Activated B cell treated with CpG ODN at 0.5 μM for 24 hours (primary cell): ENCODE results near the gene COPZ2. TPM values are rescaled to one million over a fixed set of nuclear protein-coding genes. Genes with fewer than 3 reads are reported as not detected.

Source experiments
- ATAC-seq: fragments of 200-7000 bp; cut with Tn5 transposase; one replicate; pipeline ENCODE4 v1.10.0; 2021; ENCODE audit warnings: low read depth, mild to moderate bottlenecking, moderate library complexity
- CTCF ChIA-PET: fragments of 350-600 bp; sonication (Branson Sonifier 250); formaldehyde crosslinking; loops from one replicate; lab custom pipeline; 2021; ENCODE audit warnings: antibody characterized with exemption; lab: Charles Lee
- POLR2A ChIA-PET: fragments of 350-600 bp; sonication (Branson Sonifier 250); formaldehyde crosslinking; loops from one replicate; lab custom pipeline; 2021; ENCODE audit warnings: antibody characterized with exemption; lab: Charles Lee
- DNase-seq: peaks from one replicate; pipeline ENCODE4 v3.0.0; 2022
- H3K27ac Mint-ChIP-seq: one replicate; pipeline ENCODE4 v1.8.0; 2020; ENCODE audit warnings: mixed read lengths
- H3K27me3 Mint-ChIP-seq: one replicate; pipeline ENCODE4 v1.8.0; 2021; ENCODE audit warnings: mixed read lengths
- H3K36me3 Mint-ChIP-seq: one replicate; pipeline ENCODE4 v1.8.0; 2021; ENCODE audit warnings: low read depth, mixed read lengths
- H3K4me1 Mint-ChIP-seq: one replicate; pipeline ENCODE4 v1.8.0; 2021; ENCODE audit warnings: mixed read lengths
- H3K4me3 Mint-ChIP-seq: one replicate; pipeline ENCODE4 v1.8.0; 2020; ENCODE audit warnings: mild to moderate bottlenecking, mixed read lengths
- H3K9me3 Mint-ChIP-seq: one replicate; pipeline ENCODE4 v1.8.0; 2020; ENCODE audit warnings: mixed read lengths
- CTCF ChIP-seq: fragments of 200-600 bp; IDR thresholded peaks from one replicate; pipeline ENCODE4 v1.8.0; 2022; ENCODE audit warnings: antibody characterized with exemption, mild to moderate bottlenecking
- intact Hi-C: fragments of 100-400 bp; cut with micrococcal nuclease; formaldehyde crosslinking; loops from one replicate; pipeline ENCODE4 v1.15.1; 2024
- total RNA-seq: library from RNA; stranded (reverse); gene quantifications from 2 replicates; pipeline ENCODE4 v1.2.3, GENCODE V29; 2022

COPZ2 gene
- total RNA-seq, 1 donor from 2014 or later, result 3.3 TPM

DNA sequence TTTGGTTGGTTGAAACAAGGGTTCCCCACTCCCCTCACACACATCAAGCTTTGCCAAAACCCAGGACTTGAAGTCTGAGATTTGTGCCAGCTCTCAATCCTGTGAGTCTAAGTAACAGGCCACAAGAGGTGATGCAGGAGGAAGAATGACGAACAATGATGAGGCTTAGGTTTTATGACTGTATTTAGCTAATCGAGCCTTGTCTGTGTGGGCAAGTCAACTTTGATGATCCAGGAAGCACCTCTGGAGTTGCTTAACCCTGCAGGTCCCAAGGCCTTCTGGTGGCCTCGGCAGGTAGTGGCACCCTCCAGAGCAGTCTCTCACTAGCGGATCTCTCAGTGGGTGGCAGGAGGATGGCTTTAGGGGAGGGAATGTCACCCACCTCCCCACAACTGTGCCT is 38.0 kb downstream of the COPZ2 start:
- intact Hi-C loops, result no loop called here
- TF ChIP-seq CTCF, result no peak
- Mint-ChIP-seq H3K9me3 (no peaks in the 10 kb centered on the region), H3K36me3 (no peaks in the 10 kb centered on the region), H3K4me3 (no peak overlapping the region), H3K4me1 (peaks cover 4% of the 10 kb centered on the region), H3K27ac (no peak overlapping the region), H3K27me3 (no peaks in the 10 kb centered on the region)
- CTCF ChIA-PET, result interaction anchor here (0.6 to 1.0 kb wide), 2 partner anchors 21 to 27 kb away, joined by 3 read pairs; no protein-coding TSS in a partner anchor
- DNase-seq (no peak), ATAC-seq (no peak)
- POLR2A ChIA-PET, result no interaction called here

GRCh38 chr17:47998044-47998443 is 39.6 kb downstream of the COPZ2 start:
- Mint-ChIP-seq H3K27me3 (peaks cover 2% of the 10 kb centered on the region), H3K4me1 (peaks cover 4% of the 10 kb centered on the region), H3K4me3 (no peak overlapping the region), H3K36me3 (no peaks in the 10 kb centered on the region), H3K27ac (no peak overlapping the region), H3K9me3 (no peaks in the 10 kb centered on the region)
- no peak for TF ChIP-seq CTCF
- ChIA-PET CTCF (no interaction called here), POLR2A (no interaction called here)
- no peak for DNase-seq
- ATAC-seq, result no peak
- intact Hi-C loops, result no loop called here

DNA sequence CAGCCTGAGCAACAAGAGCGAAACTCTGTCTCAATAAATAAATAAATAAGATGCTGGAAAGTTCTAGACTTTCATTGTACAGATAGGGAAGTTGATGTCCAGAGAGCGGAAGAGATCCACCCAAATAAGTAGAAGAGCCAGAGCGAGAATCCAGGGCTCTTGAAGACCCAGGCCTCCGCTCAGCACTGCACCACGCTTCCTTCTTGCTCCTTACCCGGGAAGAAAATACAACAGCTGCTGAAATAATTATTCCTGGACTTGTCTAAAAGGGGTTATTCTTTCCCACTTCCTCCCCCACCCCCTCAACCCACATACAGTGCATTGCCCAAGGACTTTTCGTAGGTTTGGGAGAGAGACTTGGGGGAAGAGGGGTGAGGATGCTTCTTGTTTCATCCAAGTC is 40.0 kb downstream of the COPZ2 start:
- ChIA-PET CTCF (no interaction called here), POLR2A (no interaction called here)
- intact Hi-C loops, result no loop called here
- H3K9me3 Mint-ChIP-seq, result no peaks in the 10 kb centered on the region
- no peaks in the 10 kb centered on the region for H3K4me1 Mint-ChIP-seq
- H3K27ac Mint-ChIP-seq, result no peak overlapping the region
- H3K4me3 Mint-ChIP-seq, result no peak overlapping the region
- H3K36me3 Mint-ChIP-seq, result no peaks in the 10 kb centered on the region
- DNase-seq (no peak), ATAC-seq (no peak)
- H3K27me3 Mint-ChIP-seq, result peaks cover 2% of the 10 kb centered on the region
- no peak for TF ChIP-seq CTCF

GRCh38 chr17:47996201-47996600 is 41.4 kb downstream of the COPZ2 start:
- DNase-seq, result no peak
- no peaks in the 10 kb centered on the region for H3K9me3 Mint-ChIP-seq
- no peaks in the 10 kb centered on the region for H3K36me3 Mint-ChIP-seq
- TF ChIP-seq CTCF, result no peak
- H3K27ac Mint-ChIP-seq, result no peak overlapping the region
- H3K27me3 Mint-ChIP-seq, result peaks cover 2% of the 10 kb centered on the region
- POLR2A ChIA-PET, result no interaction called here
- H3K4me3 Mint-ChIP-seq, result no peak overlapping the region
- CTCF ChIA-PET, result no interaction called here
- no peak for ATAC-seq
- intact Hi-C loops, result no loop called here
- H3K4me1 Mint-ChIP-seq, result no peaks in the 10 kb centered on the region

- peaks cover 2% of the 10 kb centered on the region for H3K27me3 Mint-ChIP-seq
- H3K4me1 Mint-ChIP-seq, result no peaks in the 10 kb centered on the region
- H3K4me3 Mint-ChIP-seq, result no peak overlapping the region
- no peak for TF ChIP-seq CTCF
- intact Hi-C loops, result no loop called here
- ChIA-PET CTCF (no interaction called here), POLR2A (no interaction called here)
- H3K27ac Mint-ChIP-seq, result no peak overlapping the region
- H3K36me3 Mint-ChIP-seq, result no peaks in the 10 kb centered on the region
- ATAC-seq (no peak), DNase-seq (no peak)
- no peaks in the 10 kb centered on the region for H3K9me3 Mint-ChIP-seq
Observed at GRCh38 chr17:47995241-47995935, 42.2 kb downstream of the COPZ2 start.
